IMR-90 (cell line): Measurements from ENCODE around the gene SNX25. TPM values are rescaled to one million over a fixed set of nuclear protein-coding genes. Genes with fewer than 3 reads are reported as not detected.
A peak's percentile ranks its signal among the peaks of the same experiment; 100 is the strongest.

ENCODE experiments used
- ATAC-seq: fragments of 200-7000 bp; cut with Tn5 transposase; 2 replicates; pipeline ENCODE4 v1.9.1; 2020; ENCODE audit warnings: low read depth, mild to moderate bottlenecking, moderate library complexity
- BruUV-seq: library from RNA; stranded (reverse); fragments of 400-500 nt; replicated peaks from 2 replicates; lab custom pipeline; 2021; lab: Mats Ljungman, UMichigan
- CTCF ChIA-PET: fragments of 300-600 bp; formaldehyde crosslinking; extraction: SDS; loops from one replicate; lab custom pipeline; 2021; ENCODE audit warnings: antibody characterized with exemption; lab: Yijun Ruan, JAX
- POLR2A ChIA-PET: fragments of 300-600 bp; sonication (Branson Sonifier 250); formaldehyde crosslinking; loops from one replicate; lab custom pipeline; 2022; ENCODE audit warnings: antibody characterized with exemption; ENCODE audit not compliant: unreplicated experiment; lab: Charles Lee
- DNase-seq: peaks from one replicate; pipeline ENCODE4 v3.0.0; 2013
- H2AFZ ChIP-seq: replicated peaks from 2 replicates; pipeline ENCODE3; 2013; ENCODE audit warnings: low read length, mild to moderate bottlenecking; ENCODE audit not compliant: poor library complexity
- H2AK5ac ChIP-seq: 2 replicates; pipeline ENCODE4 v1.6.1; 2013; ENCODE audit warnings: low read depth, low read length, inconsistent platforms
- H2AK9ac ChIP-seq: replicated peaks from 2 replicates; pipeline ENCODE3; 2013; ENCODE audit warnings: mild to moderate bottlenecking, low read depth, low read length, moderate library complexity; ENCODE audit not compliant: poor library complexity
- H2BK120ac ChIP-seq: 2 replicates; pipeline ENCODE4 v1.6.1; 2013; ENCODE audit warnings: low read depth, low read length, inconsistent platforms
- H2BK15ac ChIP-seq: 3 replicates; pipeline ENCODE4 v1.6.1; 2013; ENCODE audit warnings: low read depth, low read length, inconsistent platforms
- H2BK20ac ChIP-seq: 2 replicates; pipeline ENCODE4 v1.6.1; 2013; ENCODE audit warnings: low read depth, mild to moderate bottlenecking, inconsistent platforms, low read length, moderate library complexity
- H2BK5ac ChIP-seq: 2 replicates; pipeline ENCODE4 v1.6.1; 2013; ENCODE audit warnings: mild to moderate bottlenecking, low read depth, low read length, inconsistent platforms; ENCODE audit not compliant: poor library complexity, severe bottlenecking
- H3K14ac ChIP-seq: replicated peaks from 2 replicates; pipeline ENCODE4 v1.6.1; 2013; ENCODE audit warnings: low read depth, low read length, inconsistent platforms
- H3K18ac ChIP-seq: 2 replicates; pipeline ENCODE4 v1.6.1; 2013; ENCODE audit warnings: low read depth, low read length, control low read depth
- H3K23ac ChIP-seq: 2 replicates; pipeline ENCODE4 v1.6.1; 2013; ENCODE audit warnings: low read depth, low read length, inconsistent platforms
- H3K27ac ChIP-seq: 2 replicates; pipeline ENCODE4 v1.5.1; 2013; ENCODE audit warnings: mild to moderate bottlenecking, control low read depth, low read length; ENCODE audit not compliant: insufficient read depth
- H3K27me3 ChIP-seq: 2 replicates; pipeline ENCODE4 v1.6.1; 2013; ENCODE audit warnings: low read length; ENCODE audit not compliant: control insufficient read depth, insufficient read depth
- H3K36me3 ChIP-seq: 2 replicates; pipeline ENCODE4 v1.6.1; 2013; ENCODE audit warnings: low read length, mixed read lengths; ENCODE audit not compliant: control insufficient read depth, insufficient read depth
- H3K4ac ChIP-seq: 2 replicates; pipeline ENCODE4 v1.6.1; 2013; ENCODE audit warnings: low read depth, low read length, inconsistent platforms
- H3K4me1 ChIP-seq: 2 replicates; pipeline ENCODE4 v1.6.1; 2013; ENCODE audit warnings: low read length, mixed read lengths; ENCODE audit not compliant: control insufficient read depth, insufficient read depth
- H3K4me2 ChIP-seq: 2 replicates; pipeline ENCODE4 v1.6.1; 2013; ENCODE audit warnings: low read depth, mild to moderate bottlenecking, control low read depth, low read length, moderate library complexity
- H3K4me3 ChIP-seq: 2 replicates; pipeline ENCODE4 v1.5.1; 2013; ENCODE audit warnings: low read depth, mild to moderate bottlenecking, control low read depth, low read length, moderate library complexity; ENCODE audit not compliant: insufficient read depth
- H3K56ac ChIP-seq: 2 replicates; pipeline ENCODE4 v1.6.1; 2013; ENCODE audit warnings: low read length, inconsistent platforms; ENCODE audit not compliant: insufficient read depth; ENCODE audit errors: extremely low read depth
- H3K79me1 ChIP-seq, 2 experiments: 2 replicates each; pipeline ENCODE4 v1.6.1; 2013; ENCODE audit warnings: low read length in 2 of 2, inconsistent platforms in 1 of 2, low read depth in 1 of 2
- H3K9ac ChIP-seq: 2 replicates; pipeline ENCODE4 v1.6.1; 2013; ENCODE audit warnings: low read depth, low read length, control low read depth
- H3K9me1 ChIP-seq: 2 replicates; pipeline ENCODE4 v1.6.1; 2013; ENCODE audit warnings: low read length, inconsistent platforms; ENCODE audit not compliant: insufficient read depth
- H3K9me3 ChIP-seq: 2 replicates; pipeline ENCODE4 v1.6.1; 2013; ENCODE audit warnings: low read length; ENCODE audit not compliant: control insufficient read depth, insufficient read depth
- H4K20me1 ChIP-seq: 2 replicates; pipeline ENCODE4 v1.6.1; 2013; ENCODE audit warnings: low read length, inconsistent platforms; ENCODE audit not compliant: insufficient read depth
- H4K5ac ChIP-seq: 2 replicates; pipeline ENCODE4 v1.6.1; 2013; ENCODE audit warnings: mild to moderate bottlenecking, low read depth, low read length, control low read depth
- H4K8ac ChIP-seq, 2 experiments: 2 replicates each; pipeline ENCODE4 v1.6.1; 2013; ENCODE audit warnings: low read depth in 2 of 2, low read length in 2 of 2, control low read depth in 1 of 2, inconsistent platforms in 1 of 2
- H4K91ac ChIP-seq: 2 replicates; pipeline ENCODE4 v1.6.1; 2013; ENCODE audit warnings: low read depth, low read length, inconsistent platforms; ENCODE audit not compliant: insufficient read depth
- BHLHE40 ChIP-seq: fragments of 150-350 bp; IDR thresholded peaks from 2 replicates; pipeline ENCODE4 v1.6.1; 2016; ENCODE audit warnings: mild to moderate bottlenecking, low read depth, low read length
- CEBPB ChIP-seq: IDR thresholded peaks from 2 replicates; pipeline ENCODE4 v1.6.1; 2012; ENCODE audit warnings: low read depth, low read length, improper control_type of control experiment
- CHD1 ChIP-seq: IDR thresholded peaks from 2 replicates; pipeline ENCODE4 v1.6.1; 2012; ENCODE audit warnings: low read depth, low read length, improper control_type of control experiment
- FOS ChIP-seq: fragments of 150-350 bp; IDR thresholded peaks from 2 replicates; pipeline ENCODE4 v1.6.1; 2016; ENCODE audit warnings: low read depth, low read length
- MXI1 ChIP-seq: IDR thresholded peaks from 2 replicates; pipeline ENCODE4 v1.6.1; 2012; ENCODE audit warnings: low read depth, mild to moderate bottlenecking, low read length, moderate library complexity, borderline replicate concordance
- NFE2L2 ChIP-seq: fragments of 150-350 bp; IDR thresholded peaks from 2 replicates; pipeline ENCODE4 v1.6.1; 2016; ENCODE audit warnings: low read depth, mild to moderate bottlenecking, low read length
- RAD21 ChIP-seq: IDR thresholded peaks from 2 replicates; pipeline ENCODE4 v1.6.1; 2012; ENCODE audit warnings: low read length, improper control_type of control experiment
- RCOR1 ChIP-seq: IDR thresholded peaks from 2 replicates; pipeline ENCODE4 v1.6.1; 2012; ENCODE audit warnings: mild to moderate bottlenecking, low read length, improper control_type of control experiment; ENCODE audit not compliant: insufficient replicate concordance
- RFX5 ChIP-seq: IDR thresholded peaks from 2 replicates; pipeline ENCODE4 v1.8.0; 2012; ENCODE audit warnings: low read depth, mild to moderate bottlenecking, low read length, moderate library complexity
- SMC3 ChIP-seq: fragments of 150-350 bp; IDR thresholded peaks from 2 replicates; pipeline ENCODE4 v1.6.1; 2016; ENCODE audit warnings: low read depth, mild to moderate bottlenecking, antibody characterized with exemption, low read length, moderate library complexity
- WGBS, 2 experiments: methylation state at CpG; one replicate each; pipeline versions ENCODE4 v1.1.5 to v1.1.7; 2013; ENCODE audit warnings: missing lambda C conversion rate in 2 of 2; ENCODE audit not compliant: insufficient read length in 1 of 2; ENCODE audit errors: extremely low coverage in 2 of 2; 5-methylcytosine and 5-hydroxymethylcytosine counted together
- dilution Hi-C: fragments of 300-500 bp; cut with HindIII; formaldehyde crosslinking; loops from one replicate; pipeline ENCODE4 v1.14.3; 2018; ENCODE audit warnings: low sequenced_read_pairs; ENCODE audit not compliant: unreplicated experiment
- in situ Hi-C: fragments of 300-500 bp; cut with MboI; formaldehyde crosslinking; loops from 3 replicates; pipeline ENCODE4 v1.14.3; 2019; ENCODE audit warnings: low sequenced_read_pairs, inconsistent platforms, mixed read lengths
- intact Hi-C: fragments of 100-400 bp; cut with micrococcal nuclease; formaldehyde crosslinking; loops from 2 replicates; pipeline ENCODE4 v1.10.0; 2022
- polyA plus RNA-seq, 3 experiments: library from polyadenylated mRNA; depleted of rRNA; stranded (reverse); fragments of >200 nt; gene quantifications; 2 replicates each; pipeline ENCODE4 v1.2.3, GENCODE V29; 2012; ENCODE audit warnings: low replicate concordance in 1 of 3
- total RNA-seq: library from RNA; depleted of rRNA; stranded (reverse); fragments of >200 nt; gene quantifications from 2 replicates; pipeline ENCODE4 v1.2.3, GENCODE V29; 2012
- TF ChIP-seq, protein P1 (sequence below): fragments of 150-350 bp; IDR thresholded peaks from 2 replicates; pipeline ENCODE4 v1.6.1; 2017; ENCODE audit warnings: mild to moderate bottlenecking, antibody characterized with exemption, low read length, low read depth
- TF ChIP-seq, protein P2 (sequence below): conservative IDR thresholded peaks from 2 replicates; pipeline ENCODE4 v1.5.1; 2012; ENCODE audit warnings: mild to moderate bottlenecking, low read depth, low read length, improper control_type of control experiment
- TF ChIP-seq, protein P3 (sequence below): fragments of 150-350 bp; IDR thresholded peaks from 2 replicates; pipeline ENCODE4 v1.6.1; 2016; ENCODE audit warnings: low read depth, mild to moderate bottlenecking, low read length, moderate library complexity, borderline replicate concordance

SNX25 gene
- total and polyA plus RNA-seq, 2 of the 4 experiments (the other 2 are of a cell fraction), result 11.4 to 28.3 TPM

DNA sequence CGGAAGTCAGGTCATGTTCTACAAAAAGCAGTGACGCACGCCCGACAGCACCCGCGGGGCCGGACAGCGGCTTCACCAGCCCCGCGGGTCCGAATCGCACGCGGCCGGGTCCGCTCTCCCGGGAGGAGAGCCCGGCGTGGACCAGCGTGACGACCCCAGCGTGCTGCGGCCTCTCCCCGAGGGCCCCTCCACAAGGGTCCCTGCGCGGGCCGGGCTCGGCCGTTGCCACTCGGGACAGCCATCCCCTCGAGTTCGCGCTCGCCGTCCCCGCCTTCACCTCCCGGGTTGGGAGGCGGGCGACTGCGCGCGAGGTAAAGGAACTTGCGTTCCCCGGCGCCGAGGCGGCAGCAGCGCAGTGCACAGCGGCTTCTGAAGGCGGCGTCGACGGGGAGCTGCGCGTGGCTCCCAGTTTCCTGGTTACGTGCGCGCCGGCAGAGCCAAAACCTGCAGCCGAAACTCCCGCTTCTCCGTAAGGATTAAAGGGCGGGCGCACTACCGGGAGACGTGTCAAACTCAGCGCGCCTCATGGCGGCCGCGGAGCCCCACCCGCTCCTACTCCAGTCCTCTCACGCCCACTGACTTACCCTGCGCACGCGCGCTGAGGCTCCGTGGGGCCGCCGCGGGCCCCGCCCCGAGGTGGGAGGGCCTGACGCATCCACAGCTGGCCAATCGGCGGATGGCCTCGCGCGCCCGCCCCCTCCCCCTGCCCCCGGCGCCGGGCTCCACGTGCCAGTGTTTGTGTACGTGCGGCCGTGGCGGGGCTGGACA, 186.7 kb downstream of the SNX25 start:
- WGBS, 2 experiments, result 0% methylated on average over 67 of the region's 98 CpGs; no CpG with 5 or more reads in 1 of the 2 experiments
- no TSS peak for BruUV-seq
- CTCF ChIA-PET, result no interaction called here
- TF ChIP-seq RFX5, result no peak
- no peak for TF ChIP-seq NFE2L2
- TF ChIP-seq MXI1, result peak; percentile 87
- TF ChIP-seq, protein P1, sequence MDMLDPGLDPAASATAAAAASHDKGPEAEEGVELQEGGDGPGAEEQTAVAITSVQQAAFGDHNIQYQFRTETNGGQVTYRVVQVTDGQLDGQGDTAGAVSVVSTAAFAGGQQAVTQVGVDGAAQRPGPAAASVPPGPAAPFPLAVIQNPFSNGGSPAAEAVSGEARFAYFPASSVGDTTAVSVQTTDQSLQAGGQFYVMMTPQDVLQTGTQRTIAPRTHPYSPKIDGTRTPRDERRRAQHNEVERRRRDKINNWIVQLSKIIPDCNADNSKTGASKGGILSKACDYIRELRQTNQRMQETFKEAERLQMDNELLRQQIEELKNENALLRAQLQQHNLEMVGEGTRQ, result peak; percentile 70
- TF ChIP-seq, protein P2, sequence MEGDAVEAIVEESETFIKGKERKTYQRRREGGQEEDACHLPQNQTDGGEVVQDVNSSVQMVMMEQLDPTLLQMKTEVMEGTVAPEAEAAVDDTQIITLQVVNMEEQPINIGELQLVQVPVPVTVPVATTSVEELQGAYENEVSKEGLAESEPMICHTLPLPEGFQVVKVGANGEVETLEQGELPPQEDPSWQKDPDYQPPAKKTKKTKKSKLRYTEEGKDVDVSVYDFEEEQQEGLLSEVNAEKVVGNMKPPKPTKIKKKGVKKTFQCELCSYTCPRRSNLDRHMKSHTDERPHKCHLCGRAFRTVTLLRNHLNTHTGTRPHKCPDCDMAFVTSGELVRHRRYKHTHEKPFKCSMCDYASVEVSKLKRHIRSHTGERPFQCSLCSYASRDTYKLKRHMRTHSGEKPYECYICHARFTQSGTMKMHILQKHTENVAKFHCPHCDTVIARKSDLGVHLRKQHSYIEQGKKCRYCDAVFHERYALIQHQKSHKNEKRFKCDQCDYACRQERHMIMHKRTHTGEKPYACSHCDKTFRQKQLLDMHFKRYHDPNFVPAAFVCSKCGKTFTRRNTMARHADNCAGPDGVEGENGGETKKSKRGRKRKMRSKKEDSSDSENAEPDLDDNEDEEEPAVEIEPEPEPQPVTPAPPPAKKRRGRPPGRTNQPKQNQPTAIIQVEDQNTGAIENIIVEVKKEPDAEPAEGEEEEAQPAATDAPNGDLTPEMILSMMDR, result no peak
- TF ChIP-seq CEBPB, result no peak
- TF ChIP-seq, protein P3, sequence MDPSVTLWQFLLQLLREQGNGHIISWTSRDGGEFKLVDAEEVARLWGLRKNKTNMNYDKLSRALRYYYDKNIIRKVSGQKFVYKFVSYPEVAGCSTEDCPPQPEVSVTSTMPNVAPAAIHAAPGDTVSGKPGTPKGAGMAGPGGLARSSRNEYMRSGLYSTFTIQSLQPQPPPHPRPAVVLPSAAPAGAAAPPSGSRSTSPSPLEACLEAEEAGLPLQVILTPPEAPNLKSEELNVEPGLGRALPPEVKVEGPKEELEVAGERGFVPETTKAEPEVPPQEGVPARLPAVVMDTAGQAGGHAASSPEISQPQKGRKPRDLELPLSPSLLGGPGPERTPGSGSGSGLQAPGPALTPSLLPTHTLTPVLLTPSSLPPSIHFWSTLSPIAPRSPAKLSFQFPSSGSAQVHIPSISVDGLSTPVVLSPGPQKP, result no peak
- peak; percentile 30; the same call in 1 of the 2 replicates for TF ChIP-seq CHD1
- TF ChIP-seq FOS, result no peak
- peak; percentile 6; the same call in 1 of the 2 replicates for TF ChIP-seq RAD21
- TF ChIP-seq SMC3, result no peak
- TF ChIP-seq BHLHE40, result peak; percentile 85
- peak; percentile 43 for TF ChIP-seq RCOR1

More for the DNA sequence above, 186.7 kb downstream of the SNX25 start:
- H3K4me1 ChIP-seq, result no peaks in the 10 kb centered on the region; the same call in 1 of the 2 replicates
- peak overlapping the region; percentile 74 for H3K56ac ChIP-seq
- peak overlapping the region; percentile 1; the same call in 1 of the 2 replicates for H3K18ac ChIP-seq
- H4K5ac ChIP-seq, result peak overlapping the region; percentile 35
- peaks cover 4% of the 10 kb centered on the region; the same call in 1 of the 2 replicates for H3K36me3 ChIP-seq
- DNase-seq (peak; percentile 97), ATAC-seq (peak; percentile 97)
- H4K91ac ChIP-seq, result peak overlapping the region; percentile 76
- peak overlapping the region; percentile 96 for H2AFZ ChIP-seq
- H2AK5ac ChIP-seq, result peak overlapping the region; percentile 53; the same call in 1 of the 2 replicates
- in situ Hi-C loops (no loop called here), intact Hi-C loops (loop anchor here (1.0 to 2.0 kb wide), 3 partner anchors 73 to 201 kb away; no protein-coding TSS in a partner anchor), dilution Hi-C loops (no loop called here)
- H2BK15ac ChIP-seq, result no peak overlapping the region; the same call in 2 of the 3 replicates
- H2BK5ac ChIP-seq, result peak overlapping the region; percentile 83
- no peak overlapping the region for H2BK20ac ChIP-seq
- H2AK9ac ChIP-seq, result peak overlapping the region; percentile 95
- peak overlapping the region; percentile 70 for H3K4me2 ChIP-seq
- H3K9ac ChIP-seq, result peak overlapping the region; percentile 56
- H2BK120ac ChIP-seq, result peak overlapping the region; percentile 55
- peak overlapping the region; percentile 74 for H3K4ac ChIP-seq
- peak overlapping the region; percentile 71 for H3K4me3 ChIP-seq
- peaks cover 3 to 7% of the 10 kb centered on the region in 2 experiments; a peak in 3 of 4 replicates for H3K79me1 ChIP-seq
- no peaks in the 10 kb centered on the region for H4K20me1 ChIP-seq
- peak overlapping the region; percentile 57 to 88 for H4K8ac ChIP-seq
- no peaks in the 10 kb centered on the region for H3K9me3 ChIP-seq
- H3K9me1 ChIP-seq, result no peaks in the 10 kb centered on the region
- no peaks in the 10 kb centered on the region for H3K27me3 ChIP-seq
- peak overlapping the region; percentile 66 for H3K27ac ChIP-seq
- POLR2A ChIA-PET, result interaction anchor here (0.7 to 0.9 kb wide), 3 partner anchors 8 to 944 kb away, joined by 3 to 8 read pairs (median 4); no protein-coding TSS in a partner anchor
- H3K23ac ChIP-seq, result peak overlapping the region; percentile 85
- peak overlapping the region; percentile 51 for H3K14ac ChIP-seq
